GM23248 (cell line): ENCODE results near the gene ONECUT3.

Experiments
- EZH2 ChIP-seq: fragments of 200-600 bp; sonication (generic); IDR thresholded peaks from 2 replicates; pipeline ENCODE4 v1.6.1; 2018; ENCODE audit warnings: antibody characterized with exemption, mild to moderate bottlenecking; ENCODE audit not compliant: insufficient read depth, poor library complexity, severe bottlenecking
- EZH2phosphoT487 ChIP-seq: fragments of 200-600 bp; sonication (generic); IDR thresholded peaks from 2 replicates; pipeline ENCODE4 v1.6.1; 2018; ENCODE audit warnings: antibody characterized with exemption, moderate library complexity, mild to moderate bottlenecking, low read depth; ENCODE audit not compliant: insufficient read depth

DNA sequence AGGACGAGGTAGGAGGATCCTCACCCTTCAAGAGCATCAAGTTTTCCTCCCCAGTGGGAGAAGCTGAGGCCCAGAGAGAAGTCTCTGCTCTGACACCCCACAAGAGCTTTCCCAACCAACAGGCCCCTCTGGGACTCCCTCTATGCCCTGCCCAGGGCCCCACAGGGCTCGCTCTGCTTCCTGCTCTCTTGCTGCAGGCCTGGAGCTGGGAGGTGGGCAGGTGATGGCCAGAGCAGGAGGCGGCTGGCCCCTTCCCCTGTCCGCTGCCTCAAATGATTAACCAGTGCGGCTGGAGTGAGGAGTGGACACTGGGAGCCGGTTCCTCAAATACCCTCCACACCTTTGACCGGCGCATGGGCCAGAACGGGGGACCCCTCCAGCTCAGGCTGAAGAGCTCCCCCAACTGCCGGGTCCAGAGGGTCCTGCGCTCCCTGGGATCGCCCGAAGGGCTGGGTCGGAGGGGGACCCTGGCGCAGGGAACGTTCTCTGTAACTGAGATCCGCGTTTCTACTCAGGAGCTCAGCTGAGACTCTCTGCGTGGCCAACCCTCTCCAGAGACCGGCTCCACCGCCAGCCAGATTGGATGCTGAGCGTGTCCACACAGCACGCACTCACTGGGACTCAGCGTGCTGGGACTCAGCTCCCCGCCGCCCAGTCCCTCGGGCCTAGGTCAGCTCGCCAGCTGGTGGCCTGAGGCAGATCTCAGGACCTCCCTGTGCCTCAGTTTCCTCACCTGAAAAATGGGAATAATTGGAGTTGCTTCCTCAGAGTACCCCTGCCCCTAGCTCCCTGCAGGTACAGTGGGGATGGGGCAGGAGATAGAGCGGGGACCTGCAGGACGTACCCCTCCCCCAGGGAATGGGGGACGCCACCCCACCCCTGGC is 6.7 kb upstream of the ONECUT3 start:
- TF ChIP-seq EZH2 (peak; percentile 67), EZH2phosphoT487 (no peak)
